Neural progenitor cell (in vitro differentiated cells): ENCODE measurements around the gene PPM1H. TPM values are rescaled to one million over a fixed set of nuclear protein-coding genes. Genes with fewer than 3 reads are reported as not detected.

Experiments
- DNase-seq: peaks from one replicate; pipeline ENCODE4 v3.0.0-alpha.2; 2016; ENCODE audit warnings: low spot score
- H2AFZ ChIP-seq: fragments of 200-600 bp; sonication (generic); replicated peaks from 2 replicates; pipeline ENCODE4 v1.6.1; 2016; ENCODE audit warnings: antibody characterized with exemption
- H3F3A ChIP-seq: fragments of 200-600 bp; sonication (generic); 2 replicates; pipeline ENCODE4 v1.6.1; 2016; ENCODE audit warnings: antibody characterized with exemption, low read depth
- H3K27ac ChIP-seq: fragments of 200-600 bp; sonication (generic); 2 replicates; pipeline ENCODE4 v1.5.1; 2016; ENCODE audit warnings: mild to moderate bottlenecking
- H3K27me3 ChIP-seq: fragments of 200-600 bp; sonication (generic); 2 replicates; pipeline ENCODE4 v1.6.1; 2016; ENCODE audit warnings: mild to moderate bottlenecking, moderate library complexity
- H3K36me3 ChIP-seq: fragments of 200-600 bp; sonication (generic); 2 replicates; pipeline ENCODE4 v1.5.1; 2016
- H3K4me1 ChIP-seq: fragments of 200-600 bp; sonication (generic); 2 replicates; pipeline ENCODE4 v1.6.1; 2016; ENCODE audit warnings: mixed run types
- H3K4me2 ChIP-seq: fragments of 200-600 bp; sonication (generic); 2 replicates; pipeline ENCODE4 v1.6.1; 2016
- H3K4me3 ChIP-seq: fragments of 200-600 bp; sonication (generic); 2 replicates; pipeline ENCODE4 v1.5.1; 2016
- H3K79me2 ChIP-seq: fragments of 200-600 bp; sonication (generic); 2 replicates; pipeline ENCODE4 v1.6.1; 2016; ENCODE audit warnings: low read depth
- H3K9ac ChIP-seq: fragments of 200-600 bp; sonication (generic); 2 replicates; pipeline ENCODE4 v1.6.1; 2016
- H3K9me3 ChIP-seq: fragments of 200-600 bp; sonication (generic); 2 replicates; pipeline ENCODE4 v1.5.1; 2016; ENCODE audit warnings: low read depth
- H4K20me1 ChIP-seq: fragments of 200-600 bp; sonication (generic); 2 replicates; pipeline ENCODE4 v1.6.1; 2016; ENCODE audit warnings: low read depth
- H3K27ac Mint-ChIP-seq: 3 replicates; pipeline ENCODE4 v1.8.0; 2021; ENCODE audit warnings: mixed read lengths
- H3K27me3 Mint-ChIP-seq: 2 replicates; pipeline ENCODE4 v1.8.0; 2022; ENCODE audit warnings: low read depth, mild to moderate bottlenecking, inconsistent platforms, moderate library complexity, mixed read lengths; ENCODE audit not compliant: insufficient read depth
- H3K36me3 Mint-ChIP-seq: 3 replicates; pipeline ENCODE4 v1.8.0; 2021; ENCODE audit warnings: mixed read lengths
- H3K4me1 Mint-ChIP-seq: 3 replicates; pipeline ENCODE4 v1.8.0; 2021; ENCODE audit warnings: mixed read lengths
- H3K4me3 Mint-ChIP-seq: 3 replicates; pipeline ENCODE4 v1.8.0; 2021; ENCODE audit warnings: mild to moderate bottlenecking, moderate library complexity, mixed read lengths
- H3K9me3 Mint-ChIP-seq: 3 replicates; pipeline ENCODE4 v1.8.0; 2020; ENCODE audit warnings: mixed read lengths
- EZH2 ChIP-seq: fragments of 200-600 bp; sonication (generic); IDR thresholded peaks from 2 replicates; pipeline ENCODE4 v1.6.1; 2017; ENCODE audit warnings: antibody characterized with exemption, mild to moderate bottlenecking, moderate library complexity
- EZH2phosphoT487 ChIP-seq: fragments of 200-600 bp; sonication (generic); IDR thresholded peaks from 2 replicates; pipeline ENCODE4 v1.6.1; 2017; ENCODE audit warnings: antibody characterized with exemption
- total RNA-seq: library from RNA; depleted of rRNA; stranded (reverse); fragments of >200 nt; gene quantifications from 2 replicates; pipeline ENCODE4 v1.2.3, GENCODE V29; 2015; ENCODE audit warnings: low replicate concordance
- TF ChIP-seq, protein P1 (sequence below): fragments of 200-600 bp; sonication (generic); IDR thresholded peaks from 2 replicates; pipeline ENCODE4 v1.5.1; 2017; ENCODE audit warnings: antibody characterized with exemption, mild to moderate bottlenecking

Gene PPM1H
- total RNA-seq, 1 donor from 2014 or later = 4.6 TPM

GRCh38 chr12:62627181-62627580 lies 307.8 kb downstream of the PPM1H start:
- Histone ChIP-seq H3K9ac (no peak overlapping the region), H4K20me1 (no peaks in the 10 kb centered on the region), H3K4me1 (peaks cover 55% of the 10 kb centered on the region), H3F3A (peaks cover 47% of the 10 kb centered on the region), H3K9me3 (no peaks in the 10 kb centered on the region), H2AFZ (no peak overlapping the region), H3K27me3 (peaks cover 20% of the 10 kb centered on the region), H3K4me3 (no peak overlapping the region), H3K36me3 (no peaks in the 10 kb centered on the region), H3K79me2 (no peaks in the 10 kb centered on the region), H3K27ac (no peak overlapping the region), H3K4me2 (no peak overlapping the region)
- DNase-seq = no peak
- Mint-ChIP-seq H3K4me1 (peaks cover 65% of the 10 kb centered on the region), H3K4me3 (no peak overlapping the region), H3K27me3 (peaks cover 4% of the 10 kb centered on the region), H3K36me3 (peaks cover 6% of the 10 kb centered on the region), H3K9me3 (peaks cover 3% of the 10 kb centered on the region), H3K27ac (peak overlapping the region; percentile 68)
- TF ChIP-seq, protein P1, sequence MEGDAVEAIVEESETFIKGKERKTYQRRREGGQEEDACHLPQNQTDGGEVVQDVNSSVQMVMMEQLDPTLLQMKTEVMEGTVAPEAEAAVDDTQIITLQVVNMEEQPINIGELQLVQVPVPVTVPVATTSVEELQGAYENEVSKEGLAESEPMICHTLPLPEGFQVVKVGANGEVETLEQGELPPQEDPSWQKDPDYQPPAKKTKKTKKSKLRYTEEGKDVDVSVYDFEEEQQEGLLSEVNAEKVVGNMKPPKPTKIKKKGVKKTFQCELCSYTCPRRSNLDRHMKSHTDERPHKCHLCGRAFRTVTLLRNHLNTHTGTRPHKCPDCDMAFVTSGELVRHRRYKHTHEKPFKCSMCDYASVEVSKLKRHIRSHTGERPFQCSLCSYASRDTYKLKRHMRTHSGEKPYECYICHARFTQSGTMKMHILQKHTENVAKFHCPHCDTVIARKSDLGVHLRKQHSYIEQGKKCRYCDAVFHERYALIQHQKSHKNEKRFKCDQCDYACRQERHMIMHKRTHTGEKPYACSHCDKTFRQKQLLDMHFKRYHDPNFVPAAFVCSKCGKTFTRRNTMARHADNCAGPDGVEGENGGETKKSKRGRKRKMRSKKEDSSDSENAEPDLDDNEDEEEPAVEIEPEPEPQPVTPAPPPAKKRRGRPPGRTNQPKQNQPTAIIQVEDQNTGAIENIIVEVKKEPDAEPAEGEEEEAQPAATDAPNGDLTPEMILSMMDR = no peak
- TF ChIP-seq EZH2 (no peak), EZH2phosphoT487 (no peak)

GRCh38 chr12:62625228-62625627 lies 309.7 kb downstream of the PPM1H start:
- peak overlapping the region; percentile 23 for H3K27ac Mint-ChIP-seq
- Histone ChIP-seq H3K36me3 (no peaks in the 10 kb centered on the region), H3K79me2 (no peaks in the 10 kb centered on the region), H3F3A (peaks cover 34% of the 10 kb centered on the region), H3K4me3 (no peak overlapping the region), H3K9me3 (no peaks in the 10 kb centered on the region), H3K4me1 (peaks cover 40% of the 10 kb centered on the region), H3K9ac (no peak overlapping the region), H2AFZ (no peak overlapping the region), H4K20me1 (no peaks in the 10 kb centered on the region), H3K27ac (no peak overlapping the region), H3K27me3 (peaks cover under 1% of the 10 kb centered on the region), H3K4me2 (no peak overlapping the region)
- H3K4me3 Mint-ChIP-seq = no peak overlapping the region
- DNase-seq = no peak
- H3K36me3 Mint-ChIP-seq = peaks cover 11% of the 10 kb centered on the region
- no peaks in the 10 kb centered on the region for H3K27me3 Mint-ChIP-seq
- no peak for TF ChIP-seq EZH2phosphoT487
- TF ChIP-seq, protein P1 = no peak
- TF ChIP-seq EZH2 = no peak
- H3K9me3 Mint-ChIP-seq = peaks cover 3% of the 10 kb centered on the region
- H3K4me1 Mint-ChIP-seq = peaks cover 49% of the 10 kb centered on the region

GRCh38 chr12:62622177-62622576 lies 312.8 kb downstream of the PPM1H start:
- Histone ChIP-seq H3F3A (peaks cover 21% of the 10 kb centered on the region), H3K27ac (no peak overlapping the region), H3K27me3 (no peaks in the 10 kb centered on the region), H3K36me3 (no peaks in the 10 kb centered on the region), H3K9ac (no peak overlapping the region), H3K4me2 (no peak overlapping the region), H4K20me1 (no peaks in the 10 kb centered on the region), H3K4me3 (no peak overlapping the region), H2AFZ (no peak overlapping the region), H3K9me3 (no peaks in the 10 kb centered on the region), H3K79me2 (no peaks in the 10 kb centered on the region), H3K4me1 (peaks cover 22% of the 10 kb centered on the region)
- Mint-ChIP-seq H3K9me3 (peaks cover 3% of the 10 kb centered on the region), H3K4me1 (peaks cover 27% of the 10 kb centered on the region), H3K4me3 (no peak overlapping the region), H3K36me3 (peaks cover 11% of the 10 kb centered on the region), H3K27me3 (no peaks in the 10 kb centered on the region), H3K27ac (no peak overlapping the region)
- TF ChIP-seq EZH2 = no peak
- TF ChIP-seq, protein P1 = no peak
- DNase-seq = no peak
